ENCODE results near the gene GTPBP10. TPM values are rescaled to one million over a fixed set of nuclear protein-coding genes. Genes with fewer than 3 reads are reported as not detected.

GTPBP10 gene
- total and polyA plus RNA-seq, 2 of the 13 experiments (the other 11 are each of a cell fraction or from before 2014, with no cell fraction given): 13.3 to 38.7 TPM

GRCh38 chr7:90407484-90407821, 60.9 kb downstream of the GTPBP10 start (continued):
- no peak; the same call in 1 of the 2 replicates for TF ChIP-seq ARID4A (CRISPR knock-in tag; IDR thresholded peaks at IDR 0.05; ENCODE audit: borderline replicate concordance)
- no peak for TF ChIP-seq ZNF672 (CRISPR knock-in tag; IDR thresholded peaks at IDR 0.05)

- no peaks in the 10 kb centered on the region for H4K20me1 ChIP-seq (ENCODE audit: insufficient read depth, low read length)
- FAIRE-seq (no peak), DNase-seq (ENCODE audit: low spot score) (no peak), ATAC-seq (no peak)
- BruUV-seq (replicated peaks): no TSS peak
- H3K36me3 ChIP-seq (replicated peaks in 1 of 2; ENCODE audit: control insufficient read depth in 1 of 2, insufficient read depth in 2 of 2, low read length in 2 of 2): peaks cover 8 to 21% of the 10 kb centered on the region in 2 experiments; a peak in 4 of 5 replicates
- peak overlapping the region; percentile 62 for H3K4me2 ChIP-seq (ENCODE audit: low read depth, low read length)
- intact Hi-C loops (cut with micrococcal nuclease; ENCODE audit: unreplicated experiment) (loop anchor here (10.0 kb wide), 1 partner anchor 143 kb away; no protein-coding TSS in a partner anchor), in situ Hi-C loops (cut with HindIII; ENCODE audit: extremely low pct_ligation_motif_present, low pct_unique_long_range_greater_than_20kb) (loop anchor here (5.0 kb wide), 1 partner anchor 61 kb away; the partner anchor contains the start of gene GTPBP10)
- ChIA-PET CTCF (ENCODE audit: low intra/inter-chr PET ratio, low total read pairs) (no interaction called here), POLR2A (no interaction called here)
- TF ChIP-seq MIER2 (CRISPR knock-in tag; IDR thresholded peaks at IDR 0.05) (no peak), ZNF121 (CRISPR knock-in tag; IDR thresholded peaks at IDR 0.05) (peak; percentile 93)
- peak overlapping the region in 1 of 3 experiments; percentile 34; a peak in 1 of 6 replicates for H3K4me3 ChIP-seq (replicated peaks in 1 of 3; ENCODE audit: insufficient read depth in 1 of 3, low read depth in 2 of 3, low read length in 3 of 3)
- H3K27me3 ChIP-seq (ENCODE audit: control insufficient read depth in 1 of 2, insufficient read depth in 2 of 2, low read length in 2 of 2): no peaks in the 10 kb centered on the region; a peak in 1 of 5 replicates
- H3K4me1 ChIP-seq (ENCODE audit: insufficient read depth, low read length): peaks cover 78% of the 10 kb centered on the region
- H2AFZ ChIP-seq (ENCODE audit: low read length): no peak overlapping the region
- H3K27ac ChIP-seq (ENCODE audit: extremely low read length, insufficient read depth, low read length): peak overlapping the region; percentile 86
- peaks cover 59% of the 10 kb centered on the region for H3K79me2 ChIP-seq (ENCODE audit: insufficient read depth, low read length)
- H3K9ac ChIP-seq (ENCODE audit: insufficient read depth, low read depth, low read length): peak overlapping the region; percentile 71
- H3K9me3 ChIP-seq (ENCODE audit: low read length): no peaks in the 10 kb centered on the region
- WGBS (ENCODE audit: low lambda C conversion rate): 87% methylated on average over 1 of the region's 1 CpG
Measured at GRCh38 chr7:90408142-90408541, 61.6 kb downstream of the GTPBP10 start.
